Activated CD4-positive, alpha-beta T cell treated with anti-CD3 and anti-CD28 coated beads for 36 hours (primary cell): ENCODE measurements around the gene HDAC4. TPM values are rescaled to one million over a fixed set of nuclear protein-coding genes. Genes with fewer than 3 reads are reported as not detected.

Experiments used
- microRNA-seq: library from miRNA; unstranded; fragments of <30 nt; microRNA quantifications from one replicate; pipeline ENCODE4 v1.2.0, GENCODE V29; 2021; ENCODE audit warnings: borderline replicate concordance
- total RNA-seq, 2 experiments: library from RNA; stranded (reverse); gene quantifications; one replicate each; pipeline ENCODE4 v1.2.3, GENCODE V29; 2021

HDAC4 gene
- total RNA-seq, 2 experiments from 2014 or later: 25.4 to 30.4 TPM

Small RNA genes lying within 50 kb of the gene (microRNA-seq; reads per million reads assigned to microRNA genes)
- gene MIR2467: 1.8 reads per million
- gene MIR4269: not detected
- not detected for gene MIR4440
- gene MIR4441: not detected
